Keratinocyte (primary cell): ENCODE results near the gene CTIF. TPM values are rescaled to one million over a fixed set of nuclear protein-coding genes. Genes with fewer than 3 reads are reported as not detected.

Experiments
- DNase-seq: peaks from one replicate; pipeline ENCODE4 v3.0.0-alpha.2; 2011; ENCODE audit warnings: low read depth, missing footprints, low spot score
- FAIRE-seq: peaks from 2 replicates; lab custom pipeline; 2011; peaks lifted over from hg19 to GRCh38; lab: Jason Lieb, UNC
- H2AFZ ChIP-seq: 2 replicates; pipeline ENCODE4 v1.6.0; 2012; ENCODE audit warnings: low read length, control low read depth, inconsistent platforms; ENCODE audit not compliant: control insufficient read depth
- H3K27ac ChIP-seq: 2 replicates; pipeline ENCODE4 v1.5.1; 2011; ENCODE audit warnings: low read length; ENCODE audit not compliant: control insufficient read depth, insufficient read depth
- H3K27me3 ChIP-seq: 3 replicates; pipeline ENCODE4 v1.6.0; 2011; ENCODE audit warnings: low read length; ENCODE audit not compliant: control insufficient read depth, insufficient read depth; ENCODE audit errors: extremely low read depth
- H3K36me3 ChIP-seq, 2 experiments: 2 replicates in 1 of 2; 3 replicates in 1 of 2; pipeline ENCODE4 v1.5.1; 2011; ENCODE audit warnings: low read length in 2 of 2, mild to moderate bottlenecking in 1 of 2; ENCODE audit not compliant: control insufficient read depth in 2 of 2, insufficient read depth in 2 of 2; ENCODE audit errors: extremely low read depth in 1 of 2
- H3K4me1 ChIP-seq: 3 replicates; pipeline ENCODE4 v1.5.1; 2011; ENCODE audit warnings: low read length; ENCODE audit not compliant: control insufficient read depth, insufficient read depth; ENCODE audit errors: extremely low read depth
- H3K4me2 ChIP-seq: 3 replicates; pipeline ENCODE4 v1.6.0; 2011; ENCODE audit warnings: low read depth, low read length; ENCODE audit not compliant: control insufficient read depth, insufficient read depth; ENCODE audit errors: extremely low read depth
- H3K4me3 ChIP-seq, 3 experiments: fragments of 200-600 bp in 1 of 3; sonication (generic) in 1 of 3; 2 replicates in 2 of 3; 3 replicates in 1 of 3; pipeline ENCODE4 v1.5.1; 2011 to 2016; ENCODE audit warnings: low read length in 3 of 3, mild to moderate bottlenecking in 3 of 3, control low read depth in 2 of 3, inconsistent platforms in 1 of 3, low read depth in 1 of 3, mixed read lengths in 1 of 3, mixed run types in 1 of 3, moderate library complexity in 1 of 3; ENCODE audit not compliant: control insufficient read depth in 2 of 3, insufficient read depth in 2 of 3; ENCODE audit errors: extremely low read depth in 1 of 3
- H3K79me2 ChIP-seq: 2 replicates; pipeline ENCODE4 v1.6.0; 2012; ENCODE audit warnings: low read length; ENCODE audit not compliant: control insufficient read depth, insufficient read depth
- H3K9ac ChIP-seq: 3 replicates; pipeline ENCODE4 v1.6.0; 2011; ENCODE audit warnings: low read length; ENCODE audit not compliant: control insufficient read depth, insufficient read depth; ENCODE audit errors: extremely low read depth
- H3K9me1 ChIP-seq: 3 replicates; pipeline ENCODE4 v1.6.0; 2011; ENCODE audit warnings: low read length; ENCODE audit not compliant: control insufficient read depth, insufficient read depth; ENCODE audit errors: extremely low read depth
- H3K9me3 ChIP-seq: 2 replicates; pipeline ENCODE4 v1.5.1; 2012; ENCODE audit warnings: low read depth, low read length; ENCODE audit not compliant: control insufficient read depth
- H4K20me1 ChIP-seq: 3 replicates; pipeline ENCODE4 v1.6.0; 2011; ENCODE audit warnings: low read length; ENCODE audit not compliant: control insufficient read depth, insufficient read depth; ENCODE audit errors: extremely low read depth
- EZH2 ChIP-seq: IDR thresholded peaks from one replicate; pipeline ENCODE4 v1.6.1; 2012; ENCODE audit warnings: inconsistent platforms, mild to moderate bottlenecking, low read length, moderate library complexity
- dilution Hi-C: fragments of 300-500 bp; cut with MboI; formaldehyde crosslinking; loops from one replicate; pipeline ENCODE4 v1.7.0; 2020; ENCODE audit warnings: low sequenced_read_pairs; ENCODE audit not compliant: extremely low pct_ligation_motif_present
- polyA plus RNA-seq, 5 experiments: library from polyadenylated mRNA; depleted of rRNA in 3 of 5; stranded (reverse) in 3 of 5; stranded (forward) in 1 of 5; unstranded in 1 of 5; fragments of >200 nt; gene quantifications; 1 replicate in 1 of 5; 2 replicates in 3 of 5; 3 replicates in 1 of 5; pipeline versions ENCODE4 v1.2.1 to v1.2.3, GENCODE V29; 2011 to 2012; ENCODE audit warnings: missing spikeins in 2 of 5, low read depth in 1 of 5, low replicate concordance in 1 of 5
- TF ChIP-seq, protein P1 (sequence below), 3 experiments: IDR thresholded peaks in 1 of 3; conservative IDR thresholded peaks in 1 of 3; optimal IDR thresholded peaks in 1 of 3; 2 replicates in 2 of 3; 3 replicates in 1 of 3; pipeline versions ENCODE3 to v1.5.1; 2011; ENCODE audit warnings: low read length in 3 of 3, mild to moderate bottlenecking in 3 of 3, moderate library complexity in 2 of 3, control low read depth in 1 of 3, inconsistent platforms in 1 of 3; ENCODE audit not compliant: insufficient read depth in 2 of 3; ENCODE audit errors: extremely low read depth in 1 of 3

CTIF gene
- polyA plus RNA-seq, 1 donor (not counting 4 experiments of a cell fraction or from before 2014, with no cell fraction given) = 15.0 TPM

DNA sequence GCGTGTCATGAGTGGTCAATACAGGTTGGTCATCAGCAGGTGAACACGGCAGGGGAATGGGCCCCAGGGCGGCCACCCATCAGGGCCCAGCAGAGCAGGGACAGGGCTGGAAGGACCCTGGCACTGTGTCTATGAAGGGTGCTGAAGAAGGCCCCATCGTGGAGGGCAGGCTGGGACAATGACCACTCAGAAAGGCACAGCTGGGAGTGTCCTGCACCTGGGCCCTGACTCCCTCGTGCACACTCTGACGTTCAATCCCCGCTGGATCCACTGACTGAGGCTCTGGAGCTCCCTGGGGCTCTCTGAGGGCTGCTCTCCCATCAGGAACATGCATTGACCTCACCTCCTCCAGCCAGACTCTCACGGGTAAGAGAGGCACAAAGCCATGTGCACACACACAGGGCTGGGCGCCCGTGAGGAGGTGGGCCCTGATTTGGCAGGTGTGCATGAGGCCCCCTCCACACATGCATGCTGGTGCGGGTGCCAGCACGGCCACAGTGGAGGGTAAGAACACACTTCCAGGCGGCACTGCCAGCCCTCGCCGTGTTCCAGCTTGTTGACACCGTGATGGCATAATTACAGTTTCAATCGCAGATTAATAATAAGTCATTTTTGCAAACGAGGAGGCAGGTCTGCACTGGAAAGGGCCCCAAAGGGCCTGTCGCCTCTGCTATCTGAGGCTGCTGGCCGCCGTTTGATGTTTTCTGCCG, 353.5 kb downstream of the CTIF start:
- TF ChIP-seq EZH2 = no peak
- TF ChIP-seq, protein P1, sequence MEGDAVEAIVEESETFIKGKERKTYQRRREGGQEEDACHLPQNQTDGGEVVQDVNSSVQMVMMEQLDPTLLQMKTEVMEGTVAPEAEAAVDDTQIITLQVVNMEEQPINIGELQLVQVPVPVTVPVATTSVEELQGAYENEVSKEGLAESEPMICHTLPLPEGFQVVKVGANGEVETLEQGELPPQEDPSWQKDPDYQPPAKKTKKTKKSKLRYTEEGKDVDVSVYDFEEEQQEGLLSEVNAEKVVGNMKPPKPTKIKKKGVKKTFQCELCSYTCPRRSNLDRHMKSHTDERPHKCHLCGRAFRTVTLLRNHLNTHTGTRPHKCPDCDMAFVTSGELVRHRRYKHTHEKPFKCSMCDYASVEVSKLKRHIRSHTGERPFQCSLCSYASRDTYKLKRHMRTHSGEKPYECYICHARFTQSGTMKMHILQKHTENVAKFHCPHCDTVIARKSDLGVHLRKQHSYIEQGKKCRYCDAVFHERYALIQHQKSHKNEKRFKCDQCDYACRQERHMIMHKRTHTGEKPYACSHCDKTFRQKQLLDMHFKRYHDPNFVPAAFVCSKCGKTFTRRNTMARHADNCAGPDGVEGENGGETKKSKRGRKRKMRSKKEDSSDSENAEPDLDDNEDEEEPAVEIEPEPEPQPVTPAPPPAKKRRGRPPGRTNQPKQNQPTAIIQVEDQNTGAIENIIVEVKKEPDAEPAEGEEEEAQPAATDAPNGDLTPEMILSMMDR (optimal IDR thresholded peaks at IDR 0.05 in 1 of 3, IDR thresholded peaks at IDR 0.05 in 1 of 3, conservative IDR thresholded peaks at IDR 0.05 in 1 of 3; ENCODE audit: extremely low read depth in 1 of 3, insufficient read depth in 2 of 3, low read length in 3 of 3) = no peak
- peaks cover 13% of the 10 kb centered on the region for H3K4me1 ChIP-seq
- H3K9me3 ChIP-seq = no peaks in the 10 kb centered on the region
- H3K9me1 ChIP-seq = no peaks in the 10 kb centered on the region
- no peak overlapping the region for H3K4me3 ChIP-seq
- no peak overlapping the region for H3K9ac ChIP-seq
- H3K36me3 ChIP-seq = no peaks in the 10 kb centered on the region
- FAIRE-seq (peak; percentile 75), DNase-seq (no peak)
- no peak overlapping the region for H3K27ac ChIP-seq
- H3K4me2 ChIP-seq = peak overlapping the region; percentile 56
- no peaks in the 10 kb centered on the region for H3K27me3 ChIP-seq
- dilution Hi-C loops = no loop called here
- H3K79me2 ChIP-seq = no peaks in the 10 kb centered on the region
- H4K20me1 ChIP-seq = no peaks in the 10 kb centered on the region
- peak overlapping the region; percentile 64 for H2AFZ ChIP-seq

DNA sequence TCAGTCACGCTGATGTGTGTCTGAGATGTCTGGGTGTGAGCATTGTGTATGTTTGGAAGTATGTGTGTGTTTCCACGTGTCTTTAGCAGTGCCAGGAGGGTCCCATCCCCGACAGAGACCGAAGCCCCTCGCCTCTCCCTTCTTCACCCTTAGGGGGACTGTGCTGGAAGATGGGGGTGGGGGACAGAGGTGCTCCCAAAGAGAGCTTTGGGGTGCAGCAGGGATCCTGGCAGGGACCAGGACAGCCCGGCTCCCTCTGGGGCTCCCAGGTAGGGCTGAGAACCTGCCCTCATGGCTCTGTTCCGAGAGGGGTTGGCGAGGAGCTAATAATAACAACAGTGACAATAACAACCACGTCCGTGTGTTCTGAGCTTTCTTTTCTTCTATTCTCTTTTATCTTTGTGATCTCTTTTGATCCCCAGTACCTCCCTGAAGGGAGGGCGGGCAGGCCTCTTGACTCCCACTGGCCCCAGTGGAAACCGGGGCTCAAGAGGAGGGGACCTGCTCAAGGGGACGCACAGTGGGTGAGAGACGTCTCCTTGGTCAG, 354.3 kb downstream of the CTIF start:
- no peak overlapping the region for H2AFZ ChIP-seq
- H3K9me3 ChIP-seq = no peaks in the 10 kb centered on the region
- peaks cover 13% of the 10 kb centered on the region for H3K4me1 ChIP-seq
- dilution Hi-C loops = no loop called here
- H3K27ac ChIP-seq = no peak overlapping the region
- no peaks in the 10 kb centered on the region for H3K36me3 ChIP-seq
- no peaks in the 10 kb centered on the region for H3K79me2 ChIP-seq
- DNase-seq (no peak), FAIRE-seq (no peak)
- no peaks in the 10 kb centered on the region for H3K9me1 ChIP-seq
- no peak for TF ChIP-seq EZH2
- TF ChIP-seq, protein P1 (optimal IDR thresholded peaks at IDR 0.05 in 1 of 3, IDR thresholded peaks at IDR 0.05 in 1 of 3, conservative IDR thresholded peaks at IDR 0.05 in 1 of 3; ENCODE audit: extremely low read depth in 1 of 3, insufficient read depth in 2 of 3, low read length in 3 of 3) = no peak
- H3K9ac ChIP-seq = no peak overlapping the region
- no peaks in the 10 kb centered on the region for H4K20me1 ChIP-seq
- peak overlapping the region; percentile 56 for H3K4me2 ChIP-seq
- H3K27me3 ChIP-seq = no peaks in the 10 kb centered on the region
- H3K4me3 ChIP-seq = no peak overlapping the region
